Measurements from ENCODE around the gene USF2. TPM values are rescaled to one million over a fixed set of nuclear protein-coding genes. Genes with fewer than 3 reads are reported as not detected.

Gene USF2
- total and polyA plus RNA-seq, 2 of the 8 experiments (the other 6 are each of a cell fraction or from before 2014, with no cell fraction given): 74.1 to 109 TPM

- TF ChIP-seq CHD7 (IDR thresholded peaks at IDR 0.05; ENCODE audit: insufficient replicate concordance, low read length): no peak
- TF ChIP-seq PHF8 (conservative IDR thresholded peaks at IDR 0.05; ENCODE audit: low read depth, low read length): no peak
- TF ChIP-seq CEBPB (IDR thresholded peaks at IDR 0.05; ENCODE audit: low read depth, low read length): no peak
- no peak for TF ChIP-seq POLR2A (IDR thresholded peaks at IDR 0.05; ENCODE audit: control extremely low read depth in 1 of 2, low read depth in 2 of 2, low read length in 2 of 2)
- no peak for TF ChIP-seq CTBP2 (IDR thresholded peaks at IDR 0.05; ENCODE audit: borderline replicate concordance, insufficient read depth, insufficient read length, low read length)
- no peak for TF ChIP-seq KDM5A (IDR thresholded peaks at IDR 0.05; ENCODE audit: low read length)
Observed at GRCh38 chr19:35292421-35293362, 23.9 kb downstream of the USF2 start (continued).

Measured in H1 (cell line).